ENCODE results near the gene CENPB. TPM values are rescaled to one million over a fixed set of nuclear protein-coding genes. Genes with fewer than 3 reads are reported as not detected.
A peak's percentile ranks its signal among the peaks of the same experiment; 100 is the strongest.

Gene CENPB
- polyA plus RNA-seq, 1 of the 3 experiments (the other 2 are of a cell fraction) = 41.2 TPM

DNA sequence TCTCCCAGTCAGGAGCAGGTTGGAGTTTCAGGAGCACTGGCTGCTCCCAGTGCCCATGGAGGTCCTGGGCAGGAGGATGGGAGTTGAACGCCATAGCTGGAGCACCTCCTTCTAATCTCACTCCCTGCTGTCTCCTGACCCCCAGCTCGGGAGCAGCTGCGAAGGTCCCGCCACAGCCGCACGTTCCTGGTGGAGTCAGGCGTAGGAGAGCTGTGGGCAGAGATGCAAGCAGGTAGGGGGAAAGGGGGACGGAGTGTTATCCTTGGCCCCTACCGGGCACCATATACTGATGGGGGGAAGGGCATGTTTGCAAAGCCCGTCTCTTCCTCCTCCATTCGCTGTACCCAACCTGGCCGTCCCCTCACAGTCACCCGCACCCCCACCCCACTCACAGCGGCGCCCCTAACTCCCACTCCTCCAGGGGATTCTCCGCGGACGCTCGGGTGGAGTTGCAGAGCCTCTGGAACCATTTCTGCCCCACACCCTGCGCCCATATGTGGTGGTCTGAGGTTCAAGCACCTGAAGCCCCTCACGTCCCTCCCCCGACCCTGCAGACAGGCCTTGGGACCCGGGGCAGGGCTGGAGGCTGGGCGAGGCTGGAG is 37.4 kb downstream of the CENPB start:
- Histone ChIP-seq H3K4me2 (peak overlapping the region; percentile 76; the same call in 1 of the 2 replicates), H3K9ac (no peak overlapping the region), H3K79me2 (ENCODE audit: insufficient read depth) (no peaks in the 10 kb centered on the region), H4K20me1 (ENCODE audit: insufficient read depth) (no peaks in the 10 kb centered on the region), H3K4me3 (ENCODE audit: low read depth in 2 of 2, low read length in 1 of 2) (peak overlapping the region; percentile 46 to 57), H3K9me3 (no peaks in the 10 kb centered on the region), H3K36me3 (replicated peaks in 1 of 2; ENCODE audit: control insufficient read depth in 1 of 2, insufficient read depth in 2 of 2, low read length in 1 of 2) (peaks cover 0 to 3% of the 10 kb centered on the region in 2 experiments), H3K9me2 (no peaks in the 10 kb centered on the region), H2AFZ (ENCODE audit: low read depth) (peak overlapping the region; percentile 79; the same call in 1 of the 2 replicates), H3K27me3 (ENCODE audit: insufficient read depth) (no peaks in the 10 kb centered on the region), H3K4me1 (ENCODE audit: control insufficient read depth in 1 of 2, insufficient read depth in 2 of 2, low read depth in 1 of 2, low read length in 1 of 2) (peaks cover 0 to 9% of the 10 kb centered on the region in 2 experiments; a peak in 1 of 4 replicates), H3F3A (replicated peaks; ENCODE audit: insufficient read depth) (no peaks in the 10 kb centered on the region), H3K27ac (ENCODE audit: low read depth in 2 of 2, low read length in 1 of 2) (no peak overlapping the region; a peak in 1 of 4 replicates)
- ChIA-PET POLR2A (interaction anchor here (0.6 to 3.6 kb wide), 3 partner anchors 9 to 102 kb away, joined by 3 to 13 read pairs (median 4); partner anchors contain the start of gene ADISSP), CTCF (interaction anchor here (0.6 to 9.8 kb wide), 27 partner anchors 9 to 106 kb away, joined by 3 to 151 read pairs (median 5); partner anchors contain the start of genes ADISSP and CENPB)
- no peak for DNase-seq
- 69% methylated on average over 15 of the region's 24 CpGs for WGBS (ENCODE audit: low lambda C conversion rate)
- TF ChIP-seq RXRA (IDR thresholded peaks at IDR 0.05; ENCODE audit: borderline replicate concordance, low read depth) (no peak), GATA2 (CRISPR knock-in tag; IDR thresholded peaks at IDR 0.05) (no peak), ELF1 (IDR thresholded peaks at IDR 0.05) (no peak), NRF1 (IDR thresholded peaks at IDR 0.05; ENCODE audit: low read depth, low read length) (no peak), RAD21 (IDR thresholded peaks at IDR 0.05; ENCODE audit: low read length) (no peak), NFIC (IDR thresholded peaks at IDR 0.05; ENCODE audit: borderline replicate concordance) (no peak), FOXJ3 (CRISPR knock-in tag; IDR thresholded peaks at IDR 0.05) (no peak), CHD2 (IDR thresholded peaks at IDR 0.05; ENCODE audit: low read length, partially characterized antibody) (no peak), JUND (IDR thresholded peaks at IDR 0.05) (no peak), RFX5 (IDR thresholded peaks at IDR 0.05; ENCODE audit: low read length) (no peak), FOSL2 (IDR thresholded peaks at IDR 0.05; ENCODE audit: borderline replicate concordance, low read depth) (no peak), FOXM1 (IDR thresholded peaks at IDR 0.05; ENCODE audit: low read depth) (no peak)
- TF ChIP-seq, protein P1, sequence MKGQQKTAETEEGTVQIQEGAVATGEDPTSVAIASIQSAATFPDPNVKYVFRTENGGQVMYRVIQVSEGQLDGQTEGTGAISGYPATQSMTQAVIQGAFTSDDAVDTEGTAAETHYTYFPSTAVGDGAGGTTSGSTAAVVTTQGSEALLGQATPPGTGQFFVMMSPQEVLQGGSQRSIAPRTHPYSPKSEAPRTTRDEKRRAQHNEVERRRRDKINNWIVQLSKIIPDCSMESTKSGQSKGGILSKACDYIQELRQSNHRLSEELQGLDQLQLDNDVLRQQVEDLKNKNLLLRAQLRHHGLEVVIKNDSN (IDR thresholded peaks at IDR 0.05; ENCODE audit: borderline replicate concordance, low read depth) = no peak
- TF ChIP-seq, protein P2, sequence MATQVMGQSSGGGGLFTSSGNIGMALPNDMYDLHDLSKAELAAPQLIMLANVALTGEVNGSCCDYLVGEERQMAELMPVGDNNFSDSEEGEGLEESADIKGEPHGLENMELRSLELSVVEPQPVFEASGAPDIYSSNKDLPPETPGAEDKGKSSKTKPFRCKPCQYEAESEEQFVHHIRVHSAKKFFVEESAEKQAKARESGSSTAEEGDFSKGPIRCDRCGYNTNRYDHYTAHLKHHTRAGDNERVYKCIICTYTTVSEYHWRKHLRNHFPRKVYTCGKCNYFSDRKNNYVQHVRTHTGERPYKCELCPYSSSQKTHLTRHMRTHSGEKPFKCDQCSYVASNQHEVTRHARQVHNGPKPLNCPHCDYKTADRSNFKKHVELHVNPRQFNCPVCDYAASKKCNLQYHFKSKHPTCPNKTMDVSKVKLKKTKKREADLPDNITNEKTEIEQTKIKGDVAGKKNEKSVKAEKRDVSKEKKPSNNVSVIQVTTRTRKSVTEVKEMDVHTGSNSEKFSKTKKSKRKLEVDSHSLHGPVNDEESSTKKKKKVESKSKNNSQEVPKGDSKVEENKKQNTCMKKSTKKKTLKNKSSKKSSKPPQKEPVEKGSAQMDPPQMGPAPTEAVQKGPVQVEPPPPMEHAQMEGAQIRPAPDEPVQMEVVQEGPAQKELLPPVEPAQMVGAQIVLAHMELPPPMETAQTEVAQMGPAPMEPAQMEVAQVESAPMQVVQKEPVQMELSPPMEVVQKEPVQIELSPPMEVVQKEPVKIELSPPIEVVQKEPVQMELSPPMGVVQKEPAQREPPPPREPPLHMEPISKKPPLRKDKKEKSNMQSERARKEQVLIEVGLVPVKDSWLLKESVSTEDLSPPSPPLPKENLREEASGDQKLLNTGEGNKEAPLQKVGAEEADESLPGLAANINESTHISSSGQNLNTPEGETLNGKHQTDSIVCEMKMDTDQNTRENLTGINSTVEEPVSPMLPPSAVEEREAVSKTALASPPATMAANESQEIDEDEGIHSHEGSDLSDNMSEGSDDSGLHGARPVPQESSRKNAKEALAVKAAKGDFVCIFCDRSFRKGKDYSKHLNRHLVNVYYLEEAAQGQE (IDR thresholded peaks at IDR 0.05; ENCODE audit: low read depth, low read length) = no peak
- TF ChIP-seq, protein P3, sequence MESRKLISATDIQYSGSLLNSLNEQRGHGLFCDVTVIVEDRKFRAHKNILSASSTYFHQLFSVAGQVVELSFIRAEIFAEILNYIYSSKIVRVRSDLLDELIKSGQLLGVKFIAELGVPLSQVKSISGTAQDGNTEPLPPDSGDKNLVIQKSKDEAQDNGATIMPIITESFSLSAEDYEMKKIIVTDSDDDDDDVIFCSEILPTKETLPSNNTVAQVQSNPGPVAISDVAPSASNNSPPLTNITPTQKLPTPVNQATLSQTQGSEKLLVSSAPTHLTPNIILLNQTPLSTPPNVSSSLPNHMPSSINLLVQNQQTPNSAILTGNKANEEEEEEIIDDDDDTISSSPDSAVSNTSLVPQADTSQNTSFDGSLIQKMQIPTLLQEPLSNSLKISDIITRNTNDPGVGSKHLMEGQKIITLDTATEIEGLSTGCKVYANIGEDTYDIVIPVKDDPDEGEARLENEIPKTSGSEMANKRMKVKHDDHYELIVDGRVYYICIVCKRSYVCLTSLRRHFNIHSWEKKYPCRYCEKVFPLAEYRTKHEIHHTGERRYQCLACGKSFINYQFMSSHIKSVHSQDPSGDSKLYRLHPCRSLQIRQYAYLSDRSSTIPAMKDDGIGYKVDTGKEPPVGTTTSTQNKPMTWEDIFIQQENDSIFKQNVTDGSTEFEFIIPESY (IDR thresholded peaks at IDR 0.05; ENCODE audit: borderline replicate concordance, low read depth) = no peak
- TF ChIP-seq, protein P4, sequence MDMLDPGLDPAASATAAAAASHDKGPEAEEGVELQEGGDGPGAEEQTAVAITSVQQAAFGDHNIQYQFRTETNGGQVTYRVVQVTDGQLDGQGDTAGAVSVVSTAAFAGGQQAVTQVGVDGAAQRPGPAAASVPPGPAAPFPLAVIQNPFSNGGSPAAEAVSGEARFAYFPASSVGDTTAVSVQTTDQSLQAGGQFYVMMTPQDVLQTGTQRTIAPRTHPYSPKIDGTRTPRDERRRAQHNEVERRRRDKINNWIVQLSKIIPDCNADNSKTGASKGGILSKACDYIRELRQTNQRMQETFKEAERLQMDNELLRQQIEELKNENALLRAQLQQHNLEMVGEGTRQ (IDR thresholded peaks at IDR 0.05; ENCODE audit: borderline replicate concordance, low read depth, low read length) = no peak
- TF ChIP-seq, protein P5, sequence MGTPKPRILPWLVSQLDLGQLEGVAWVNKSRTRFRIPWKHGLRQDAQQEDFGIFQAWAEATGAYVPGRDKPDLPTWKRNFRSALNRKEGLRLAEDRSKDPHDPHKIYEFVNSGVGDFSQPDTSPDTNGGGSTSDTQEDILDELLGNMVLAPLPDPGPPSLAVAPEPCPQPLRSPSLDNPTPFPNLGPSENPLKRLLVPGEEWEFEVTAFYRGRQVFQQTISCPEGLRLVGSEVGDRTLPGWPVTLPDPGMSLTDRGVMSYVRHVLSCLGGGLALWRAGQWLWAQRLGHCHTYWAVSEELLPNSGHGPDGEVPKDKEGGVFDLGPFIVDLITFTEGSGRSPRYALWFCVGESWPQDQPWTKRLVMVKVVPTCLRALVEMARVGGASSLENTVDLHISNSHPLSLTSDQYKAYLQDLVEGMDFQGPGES (IDR thresholded peaks at IDR 0.05; ENCODE audit: low read depth, low read length) = no peak
